GM20000 (cell line): Measurements from ENCODE around the gene CXXC4.

Experiments
- DNase-seq: peaks from one replicate; pipeline ENCODE4 v3.0.0; 2012; ENCODE audit warnings: low spot score
- TF ChIP-seq, protein P1 (sequence below): IDR thresholded peaks from 2 replicates; pipeline ENCODE4 v1.5.1; 2012; ENCODE audit warnings: mild to moderate bottlenecking, control low read depth; ENCODE audit errors: extremely low read depth, missing control alignments

CXXC4 gene

DNA sequence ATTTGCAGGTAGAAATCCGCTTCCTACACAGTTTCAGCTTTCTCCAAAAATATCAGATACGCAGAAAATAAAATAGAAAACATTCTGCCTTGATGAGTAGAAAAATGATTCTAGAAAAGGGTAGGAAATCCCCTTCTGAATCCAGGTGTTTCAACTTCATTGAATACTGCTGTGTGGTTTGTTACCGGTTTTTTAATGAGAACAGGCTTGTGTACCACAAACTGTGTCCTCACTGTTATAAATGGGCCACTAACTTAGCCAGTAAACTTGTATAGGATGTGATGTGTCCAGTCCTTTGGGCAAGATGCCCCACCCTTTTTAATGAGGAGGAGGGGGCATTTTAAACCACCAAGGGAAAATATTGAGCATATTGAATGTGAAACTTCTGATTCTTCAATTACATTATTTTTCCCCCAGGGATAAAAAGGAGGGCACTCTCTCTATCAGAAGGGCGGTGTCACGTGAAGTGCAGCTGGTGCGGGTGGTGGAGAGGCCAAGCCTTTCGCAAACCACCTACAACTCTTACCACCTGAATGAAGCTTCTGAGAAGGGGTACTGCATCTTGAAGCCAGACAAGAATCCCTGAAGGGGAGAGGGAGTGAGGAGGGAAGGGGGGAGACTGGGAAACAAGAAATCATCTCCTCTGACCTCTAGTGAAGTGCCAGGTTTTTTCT, 4.5 kb downstream of the CXXC4 start:
- peak; percentile 59 for DNase-seq
- TF ChIP-seq, protein P1, sequence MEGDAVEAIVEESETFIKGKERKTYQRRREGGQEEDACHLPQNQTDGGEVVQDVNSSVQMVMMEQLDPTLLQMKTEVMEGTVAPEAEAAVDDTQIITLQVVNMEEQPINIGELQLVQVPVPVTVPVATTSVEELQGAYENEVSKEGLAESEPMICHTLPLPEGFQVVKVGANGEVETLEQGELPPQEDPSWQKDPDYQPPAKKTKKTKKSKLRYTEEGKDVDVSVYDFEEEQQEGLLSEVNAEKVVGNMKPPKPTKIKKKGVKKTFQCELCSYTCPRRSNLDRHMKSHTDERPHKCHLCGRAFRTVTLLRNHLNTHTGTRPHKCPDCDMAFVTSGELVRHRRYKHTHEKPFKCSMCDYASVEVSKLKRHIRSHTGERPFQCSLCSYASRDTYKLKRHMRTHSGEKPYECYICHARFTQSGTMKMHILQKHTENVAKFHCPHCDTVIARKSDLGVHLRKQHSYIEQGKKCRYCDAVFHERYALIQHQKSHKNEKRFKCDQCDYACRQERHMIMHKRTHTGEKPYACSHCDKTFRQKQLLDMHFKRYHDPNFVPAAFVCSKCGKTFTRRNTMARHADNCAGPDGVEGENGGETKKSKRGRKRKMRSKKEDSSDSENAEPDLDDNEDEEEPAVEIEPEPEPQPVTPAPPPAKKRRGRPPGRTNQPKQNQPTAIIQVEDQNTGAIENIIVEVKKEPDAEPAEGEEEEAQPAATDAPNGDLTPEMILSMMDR: no peak

DNA sequence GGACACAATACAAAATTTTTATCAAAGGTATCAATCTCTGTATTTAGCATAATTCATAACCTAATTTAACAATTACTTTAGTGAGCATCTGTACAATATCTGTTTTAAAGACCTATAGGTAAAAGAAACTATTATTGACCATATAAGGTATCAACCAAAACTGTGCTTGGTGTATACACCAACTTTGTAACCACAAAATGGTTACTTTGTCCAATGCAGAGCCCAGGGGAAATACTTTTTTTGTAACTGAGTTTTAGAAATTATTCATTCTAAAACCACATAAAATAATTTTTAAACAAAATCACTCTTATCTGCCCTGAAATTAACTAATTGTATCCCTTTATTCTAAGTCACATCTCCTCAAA, 5.0 kb downstream of the CXXC4 start:
- TF ChIP-seq, protein P1: no peak
- DNase-seq: peak; percentile 31

DNA sequence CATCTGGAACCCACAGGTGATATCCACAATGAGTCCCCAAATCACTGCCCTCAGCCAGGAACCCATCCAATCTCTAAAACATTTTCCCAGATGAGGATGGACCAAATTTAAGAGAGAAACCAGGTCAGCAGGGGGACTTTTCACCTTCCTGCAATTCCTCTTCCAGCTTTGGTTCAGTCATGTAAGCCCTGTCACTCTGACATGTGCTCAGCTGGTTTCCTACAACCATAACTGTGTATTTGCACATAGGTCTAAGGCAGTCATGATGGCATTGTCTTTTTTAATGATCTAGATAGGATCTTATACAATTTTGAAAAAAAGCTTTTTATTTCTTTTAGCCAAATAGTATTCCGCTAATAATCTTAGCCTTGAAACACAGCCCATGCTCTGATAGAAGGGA, 6.5 kb downstream of the CXXC4 start:
- TF ChIP-seq, protein P1: no peak

DNA sequence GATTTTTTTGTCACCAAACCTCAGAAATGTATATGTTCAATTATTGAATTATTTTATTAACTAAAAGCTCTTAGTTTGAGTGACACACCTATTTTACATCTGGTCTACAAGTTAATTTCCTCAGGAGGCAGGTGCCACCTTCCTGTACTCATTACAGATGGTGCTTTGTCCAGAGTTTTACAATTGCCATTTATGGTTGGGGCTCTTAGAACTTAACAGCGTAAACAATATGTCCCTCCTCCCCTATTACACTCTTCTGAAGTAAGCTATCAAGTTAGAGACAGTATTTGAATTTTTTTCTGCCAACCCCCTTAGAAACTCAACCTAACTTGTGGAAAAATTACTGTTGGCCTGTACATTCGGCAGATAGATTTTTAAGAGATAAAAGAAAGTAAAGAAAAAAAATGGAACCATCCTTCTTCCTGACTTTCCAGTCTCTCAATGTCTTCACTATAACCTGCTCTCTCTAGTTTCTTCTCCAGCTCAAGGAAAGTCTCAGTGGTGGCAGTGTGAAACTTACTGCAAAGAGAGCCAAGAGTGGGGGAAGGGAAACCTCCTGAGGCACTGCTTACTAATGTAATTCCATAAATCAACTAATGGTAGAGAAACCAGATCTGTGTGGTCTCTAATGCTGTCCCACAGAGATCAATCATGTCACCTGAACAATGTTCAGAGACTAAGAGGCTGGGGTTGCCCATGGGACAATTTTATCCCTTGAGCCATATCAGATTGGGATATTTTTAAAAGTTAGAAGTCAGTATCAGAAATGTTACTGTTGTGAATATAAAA, 7.8 kb downstream of the CXXC4 start:
- no peak for DNase-seq
- TF ChIP-seq, protein P1: no peak

More for the DNA sequence above, 6.5 kb downstream of the CXXC4 start:
- DNase-seq: no peak

DNA sequence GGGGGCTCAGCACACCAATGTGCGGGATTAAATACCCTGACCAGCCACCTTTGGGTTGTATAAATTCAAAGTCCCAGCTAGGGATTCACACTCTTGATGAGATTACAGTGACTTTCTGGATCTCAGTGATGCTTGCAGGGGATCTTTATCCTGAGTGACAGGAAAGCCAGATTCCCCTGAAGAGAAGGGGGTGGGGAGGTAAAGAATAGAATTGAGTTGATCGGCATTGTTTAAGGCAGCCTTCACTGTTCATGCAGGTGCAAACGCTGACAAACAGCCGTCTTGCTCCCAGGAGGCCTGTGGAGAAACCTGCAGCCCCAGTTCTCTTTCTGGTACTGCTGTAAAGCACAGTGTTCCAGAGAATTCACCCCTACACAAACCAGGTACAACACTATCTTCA, 19.0 kb downstream of the CXXC4 start:
- no peak for DNase-seq

DNA sequence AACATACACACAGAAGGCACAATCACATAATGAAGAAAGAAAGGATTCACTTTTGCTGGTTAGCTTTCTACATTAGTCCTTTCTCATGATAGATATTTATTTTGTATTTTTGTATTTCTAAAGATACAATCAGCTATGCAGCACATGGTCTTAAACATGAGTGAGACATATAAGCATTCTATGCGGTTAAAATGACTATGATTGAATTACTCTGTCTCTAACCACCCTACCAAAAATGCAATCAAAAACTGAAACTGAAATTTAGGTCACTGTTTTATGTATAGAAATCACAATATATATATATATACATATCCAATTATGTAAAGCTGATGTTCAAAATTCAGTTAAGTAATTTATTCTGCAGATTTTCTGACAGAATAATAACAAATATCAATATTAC, 21.9 kb downstream of the CXXC4 start:
- DNase-seq: no peak
- TF ChIP-seq, protein P1: no peak

More for the DNA sequence above, 19.0 kb downstream of the CXXC4 start:
- TF ChIP-seq, protein P1: no peak

DNA sequence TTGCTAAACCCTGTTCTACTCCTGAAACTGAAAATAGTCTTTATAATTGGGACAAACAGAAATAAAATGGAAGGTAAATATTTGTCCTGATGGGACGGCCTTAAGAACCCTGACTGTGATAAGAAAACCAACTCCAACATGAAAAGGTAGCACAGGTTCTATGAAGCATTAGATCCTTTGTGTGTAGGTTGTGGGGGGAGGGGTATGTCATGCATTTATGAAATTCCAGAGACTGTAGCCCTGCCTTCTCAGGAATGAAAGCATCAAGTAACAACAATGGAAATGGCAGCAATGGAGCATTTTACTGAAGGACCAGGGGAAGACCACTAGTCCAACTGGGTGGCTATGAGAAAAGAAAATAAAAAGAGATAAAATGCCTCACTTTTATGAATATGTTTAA, 23.9 kb downstream of the CXXC4 start:
- TF ChIP-seq, protein P1: no peak

More for the DNA sequence above, 23.9 kb downstream of the CXXC4 start:
- DNase-seq: no peak
